Dendritic cell treated with granulocyte-macrophage colony-stimulating factor and Interleukin-4, amounts not matched to agents 40 ng/mL and 50 ng/mL, for 4 days (primary cell): ENCODE measurements around the gene LAYN.

Source experiments
- H3K27ac Mint-ChIP-seq: one replicate; pipeline ENCODE4 v1.8.0; 2022; ENCODE audit warnings: mild to moderate bottlenecking, mixed read lengths
- H3K27me3 Mint-ChIP-seq: one replicate; pipeline ENCODE4 v1.8.0; 2022; ENCODE audit warnings: mild to moderate bottlenecking, mixed read lengths
- H3K36me3 Mint-ChIP-seq: one replicate; pipeline ENCODE4 v1.8.0; 2022; ENCODE audit warnings: low read depth, mixed read lengths
- H3K4me1 Mint-ChIP-seq: one replicate; pipeline ENCODE4 v1.8.0; 2022; ENCODE audit warnings: low read depth, mixed read lengths
- H3K4me3 Mint-ChIP-seq: one replicate; pipeline ENCODE4 v1.8.0; 2022; ENCODE audit warnings: mild to moderate bottlenecking, moderate library complexity, mixed read lengths
- H3K9me3 Mint-ChIP-seq: one replicate; pipeline ENCODE4 v1.8.0; 2022; ENCODE audit warnings: mixed read lengths
- intact Hi-C: fragments of 100-400 bp; cut with micrococcal nuclease; formaldehyde crosslinking; loops from one replicate; pipeline ENCODE4 v1.15.0; 2022

Gene LAYN

GRCh38 chr11:111539426-111540113 lies 950 bp upstream of the LAYN start:
- intact Hi-C loops = no loop called here
- Mint-ChIP-seq H3K4me1 (peaks cover 25% of the 10 kb centered on the region), H3K4me3 (no peak overlapping the region), H3K9me3 (no peaks in the 10 kb centered on the region), H3K36me3 (no peaks in the 10 kb centered on the region), H3K27ac (no peak overlapping the region), H3K27me3 (peaks cover 55% of the 10 kb centered on the region)

DNA sequence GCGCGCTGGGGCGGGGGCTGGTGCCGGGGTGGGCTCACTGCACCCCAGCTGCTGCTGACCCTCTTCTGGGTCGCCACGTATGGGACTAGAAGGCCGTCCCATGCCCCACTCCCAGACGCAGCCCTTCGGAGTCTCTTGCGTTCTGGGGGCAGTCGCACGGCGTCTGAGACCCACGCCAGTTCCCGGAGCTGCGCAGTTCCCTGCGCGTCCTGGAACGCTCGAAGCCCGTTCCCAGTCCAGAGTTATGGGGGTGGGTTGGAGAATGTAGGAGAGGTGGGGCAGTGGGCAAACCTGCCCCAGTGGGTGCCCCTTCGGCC lies 375 bp downstream of the LAYN start:
- Mint-ChIP-seq H3K9me3 (no peaks in the 10 kb centered on the region), H3K4me3 (peak overlapping the region; percentile 76), H3K27me3 (peaks cover 50% of the 10 kb centered on the region), H3K27ac (peak overlapping the region; percentile 61), H3K4me1 (peaks cover 25% of the 10 kb centered on the region), H3K36me3 (no peaks in the 10 kb centered on the region)
- intact Hi-C loops = no loop called here

GRCh38 chr11:111541254-111542061 lies 938 bp downstream of the LAYN start:
- H3K27me3 Mint-ChIP-seq = peaks cover 47% of the 10 kb centered on the region
- H3K27ac Mint-ChIP-seq = peak overlapping the region; percentile 61
- no peaks in the 10 kb centered on the region for H3K36me3 Mint-ChIP-seq
- intact Hi-C loops = no loop called here
- H3K4me1 Mint-ChIP-seq = peaks cover 25% of the 10 kb centered on the region
- H3K4me3 Mint-ChIP-seq = peak overlapping the region; percentile 76
- H3K9me3 Mint-ChIP-seq = no peaks in the 10 kb centered on the region

- H3K4me1 Mint-ChIP-seq = peaks cover 25% of the 10 kb centered on the region
- no peak overlapping the region for H3K4me3 Mint-ChIP-seq
- intact Hi-C loops = no loop called here
- H3K27me3 Mint-ChIP-seq = peaks cover 42% of the 10 kb centered on the region
- H3K9me3 Mint-ChIP-seq = no peaks in the 10 kb centered on the region
- H3K36me3 Mint-ChIP-seq = no peaks in the 10 kb centered on the region
- H3K27ac Mint-ChIP-seq = no peak overlapping the region
These were observed 2.2 kb downstream of the LAYN start for GRCh38 chr11:111542606-111543275.

DNA sequence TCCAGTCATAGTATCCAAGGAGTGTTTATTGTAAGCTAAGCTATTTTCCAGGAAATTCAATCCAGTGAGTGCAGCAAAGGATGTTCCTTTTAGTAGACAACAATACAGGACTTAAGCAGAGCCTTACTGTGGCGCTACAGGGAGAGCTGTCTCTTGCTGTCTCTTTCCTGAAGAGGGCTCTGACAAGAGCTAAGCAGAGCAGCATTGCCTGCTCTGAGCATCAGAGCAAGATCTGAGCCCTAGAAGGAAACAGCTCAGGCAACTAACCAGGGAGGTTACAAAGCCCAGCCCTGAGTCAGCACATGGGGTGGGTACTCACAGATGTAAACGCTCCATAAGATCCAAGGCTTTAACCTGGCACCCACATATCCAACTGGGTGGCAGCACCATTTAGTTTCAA lies 8.0 kb downstream of the LAYN start:
- intact Hi-C loops = no loop called here
- Mint-ChIP-seq H3K27me3 (no peaks in the 10 kb centered on the region), H3K36me3 (no peaks in the 10 kb centered on the region), H3K4me1 (peaks cover 9% of the 10 kb centered on the region), H3K9me3 (no peaks in the 10 kb centered on the region), H3K27ac (no peak overlapping the region), H3K4me3 (no peak overlapping the region)

- H3K9me3 Mint-ChIP-seq = no peaks in the 10 kb centered on the region
These were observed 8.8 kb downstream of the LAYN start for GRCh38 chr11:111549196-111549868.

GRCh38 chr11:111549869-111550203 lies 9.3 kb downstream of the LAYN start:
- Mint-ChIP-seq H3K27ac (no peak overlapping the region), H3K27me3 (no peaks in the 10 kb centered on the region), H3K36me3 (no peaks in the 10 kb centered on the region), H3K4me1 (peaks cover 9% of the 10 kb centered on the region), H3K9me3 (no peaks in the 10 kb centered on the region), H3K4me3 (no peak overlapping the region)
- intact Hi-C loops = no loop called here

More at GRCh38 chr11:111549196-111549868, 8.8 kb downstream of the LAYN start:
- H3K27me3 Mint-ChIP-seq = no peaks in the 10 kb centered on the region
- intact Hi-C loops = no loop called here
- H3K4me1 Mint-ChIP-seq = peaks cover 9% of the 10 kb centered on the region
- H3K27ac Mint-ChIP-seq = no peak overlapping the region
- H3K36me3 Mint-ChIP-seq = no peaks in the 10 kb centered on the region
- no peak overlapping the region for H3K4me3 Mint-ChIP-seq

DNA sequence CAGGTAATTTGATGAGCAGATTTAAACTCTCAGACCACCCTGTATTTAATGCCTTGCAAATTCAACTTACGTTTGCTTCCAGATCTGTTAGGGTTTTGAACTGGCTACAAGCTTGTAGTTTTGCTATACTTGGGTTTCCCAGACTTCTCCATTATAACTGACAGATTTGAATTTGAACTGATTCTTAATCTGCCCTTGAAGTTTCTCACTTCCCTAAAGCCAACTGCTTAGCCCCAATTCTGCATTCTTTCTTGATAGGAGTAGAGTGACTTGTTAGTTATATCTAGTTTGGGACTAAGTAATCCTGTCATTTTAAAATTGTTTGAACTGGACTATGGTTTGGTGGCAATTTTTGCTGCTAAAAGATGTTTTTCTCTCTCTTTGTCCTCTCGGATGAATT lies 9.7 kb downstream of the LAYN start:
- H3K27ac Mint-ChIP-seq = no peak overlapping the region
- no peak overlapping the region for H3K4me3 Mint-ChIP-seq
- H3K36me3 Mint-ChIP-seq = no peaks in the 10 kb centered on the region
- no peaks in the 10 kb centered on the region for H3K27me3 Mint-ChIP-seq
- intact Hi-C loops = no loop called here
- H3K9me3 Mint-ChIP-seq = no peaks in the 10 kb centered on the region
- peaks cover 9% of the 10 kb centered on the region for H3K4me1 Mint-ChIP-seq

GRCh38 chr11:111554532-111554931 lies 14.0 kb downstream of the LAYN start:
- Mint-ChIP-seq H3K4me3 (no peak overlapping the region), H3K27me3 (no peaks in the 10 kb centered on the region), H3K9me3 (peaks cover 12% of the 10 kb centered on the region), H3K36me3 (no peaks in the 10 kb centered on the region), H3K4me1 (peaks cover 8% of the 10 kb centered on the region), H3K27ac (no peak overlapping the region)
- intact Hi-C loops = no loop called here

- no peak overlapping the region for H3K27ac Mint-ChIP-seq
- H3K9me3 Mint-ChIP-seq = peaks cover 12% of the 10 kb centered on the region
- no peak overlapping the region for H3K4me3 Mint-ChIP-seq
- H3K36me3 Mint-ChIP-seq = no peaks in the 10 kb centered on the region
- no peaks in the 10 kb centered on the region for H3K27me3 Mint-ChIP-seq
- peaks cover 1% of the 10 kb centered on the region for H3K4me1 Mint-ChIP-seq
- intact Hi-C loops = no loop called here
These were observed 14.7 kb downstream of the LAYN start for GRCh38 chr11:111555255-111555654.

- Mint-ChIP-seq H3K27ac (no peak overlapping the region), H3K36me3 (no peaks in the 10 kb centered on the region), H3K4me3 (no peak overlapping the region), H3K9me3 (peaks cover 12% of the 10 kb centered on the region), H3K4me1 (peaks cover 7% of the 10 kb centered on the region), H3K27me3 (no peaks in the 10 kb centered on the region)
- intact Hi-C loops = no loop called here
These were observed 17.0 kb downstream of the LAYN start for GRCh38 chr11:111557425-111558111.

DNA sequence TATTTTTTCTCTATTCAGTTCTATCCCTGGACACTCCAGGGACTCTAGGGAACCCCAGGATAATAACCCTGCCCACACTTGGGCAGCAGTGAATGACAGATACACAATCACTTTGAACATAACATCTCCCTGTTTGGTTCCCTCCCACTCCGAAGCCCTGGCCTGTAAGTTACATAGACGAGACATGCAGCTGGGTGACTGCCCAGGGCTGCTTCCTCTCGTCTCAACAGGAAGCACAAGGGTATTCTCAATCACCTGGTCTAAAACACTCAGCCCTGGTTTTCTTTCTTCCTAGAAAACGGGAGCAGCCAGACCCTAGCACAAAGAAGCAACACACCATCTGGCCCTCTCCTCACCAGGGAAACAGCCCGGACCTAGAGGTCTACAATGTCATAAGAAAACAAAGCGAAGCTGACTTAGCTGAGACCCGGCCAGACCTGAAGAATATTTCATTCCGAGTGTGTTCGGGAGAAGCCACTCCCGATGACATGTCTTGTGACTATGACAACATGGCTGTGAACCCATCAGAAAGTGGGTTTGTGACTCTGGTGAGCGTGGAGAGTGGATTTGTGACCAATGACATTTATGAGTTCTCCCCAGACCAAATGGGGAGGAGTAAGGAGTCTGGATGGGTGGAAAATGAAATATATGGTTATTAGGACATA lies 19.4 kb downstream of the LAYN start:
- Mint-ChIP-seq H3K27me3 (peaks cover 1% of the 10 kb centered on the region), H3K27ac (no peak overlapping the region), H3K36me3 (no peaks in the 10 kb centered on the region), H3K4me1 (peaks cover 7% of the 10 kb centered on the region), H3K9me3 (peaks cover 12% of the 10 kb centered on the region), H3K4me3 (no peak overlapping the region)
- intact Hi-C loops = no loop called here

- Mint-ChIP-seq H3K4me1 (peaks cover 7% of the 10 kb centered on the region), H3K27me3 (peaks cover 1% of the 10 kb centered on the region), H3K36me3 (no peaks in the 10 kb centered on the region), H3K9me3 (peaks cover 9% of the 10 kb centered on the region), H3K27ac (no peak overlapping the region), H3K4me3 (no peak overlapping the region)
- intact Hi-C loops = no loop called here
These were observed 20.3 kb downstream of the LAYN start for GRCh38 chr11:111560800-111561199.
